ENCODE data around the gene CAB39L.

CAB39L gene

DNA sequence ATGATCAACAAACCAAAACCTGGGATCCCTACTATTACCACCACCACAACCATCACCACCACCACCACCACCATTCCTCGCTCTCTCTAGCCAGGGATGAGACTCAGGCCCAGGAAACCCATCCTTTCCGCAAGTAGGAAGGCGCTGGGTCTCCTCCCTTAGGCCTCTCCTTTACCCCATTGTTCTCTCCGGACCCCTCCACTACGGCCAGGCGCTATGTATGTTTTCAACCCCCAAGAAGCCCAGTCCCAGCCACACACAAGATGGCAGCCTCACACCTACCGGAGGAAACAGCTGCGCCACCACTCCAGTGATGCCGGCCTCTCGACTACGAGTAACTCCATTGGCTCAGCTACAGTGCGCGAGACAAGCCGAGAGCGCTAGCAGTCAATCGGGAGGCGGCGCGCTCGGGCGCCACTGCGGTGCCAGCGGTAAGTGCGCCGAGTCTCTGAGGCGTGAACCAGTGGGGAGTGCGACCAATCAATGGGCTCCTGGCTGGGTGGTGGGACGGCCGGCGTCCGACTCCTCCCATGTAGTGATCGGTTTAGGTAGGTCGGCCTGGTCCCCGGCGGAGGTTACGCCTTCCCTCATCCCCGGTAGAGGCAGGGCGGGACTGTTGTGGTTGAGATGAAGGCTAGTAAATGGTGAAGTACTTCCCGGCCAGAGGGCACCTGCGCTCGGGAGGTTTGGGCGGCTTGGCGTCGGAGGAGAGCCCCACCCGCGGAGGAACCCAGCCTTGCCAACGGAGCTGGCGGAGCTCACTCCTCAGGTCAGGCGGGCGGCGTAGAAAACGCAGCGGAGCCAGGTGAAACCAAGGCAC is at the start of gene CAB39L, which contains the start of gene SETDB2:
Gene CAB39L, minus strand, starts transcription at position 361 of the 820 bp plus-strand sequence. CDS start 61,154 bp downstream, outside the sequence.
Gene SETDB2, plus strand, starts transcription at position 571 of the 820 bp plus-strand sequence. CDS start 7,620 bp downstream, outside the sequence.
- H3K4me1 ChIP-seq (ENCODE audit: control insufficient read depth, insufficient read depth, low read length): peaks cover 14% of the 10 kb centered on the region
- peak; percentile 99 for DNase-seq (ENCODE audit: low read depth)
- H3K27me3 ChIP-seq (replicated peaks; ENCODE audit: control insufficient read depth, insufficient read depth, low read length): no peaks in the 10 kb centered on the region
- no peaks in the 10 kb centered on the region for H3K36me3 ChIP-seq (ENCODE audit: control insufficient read depth, insufficient read depth, low read length, severe bottlenecking)
- peak within 1 kb of the TSS; percentile 96 for H3K4me3 ChIP-seq (ENCODE audit: low read length)
- peak within 1 kb of the TSS; percentile 88 for H3K9ac ChIP-seq (ENCODE audit: low read length)
- H3K9me3 ChIP-seq (ENCODE audit: control insufficient read depth, low read length): no peaks in the 10 kb centered on the region

DNA sequence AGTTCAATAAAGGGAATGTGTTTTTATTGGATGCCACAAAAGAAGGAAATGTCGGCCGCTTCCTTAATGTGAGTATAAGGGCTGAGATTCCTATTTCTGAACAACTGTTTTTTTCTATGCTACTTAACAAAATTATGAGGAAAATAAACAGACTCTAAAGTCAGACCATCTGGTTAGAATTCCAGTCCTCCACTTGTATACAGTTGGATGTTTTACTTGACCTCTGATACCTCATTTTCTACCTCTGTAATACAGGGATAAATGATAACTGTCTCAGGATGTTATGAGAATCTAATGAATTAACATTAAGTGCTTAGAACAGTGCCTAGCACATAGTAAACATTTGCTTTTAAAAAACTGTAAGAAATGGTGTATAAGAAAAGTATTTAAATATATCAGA is 44.7 kb upstream of the CAB39L start:
- Histone ChIP-seq H3K4me1 (ENCODE audit: control insufficient read depth, insufficient read depth, low read length) (no peaks in the 10 kb centered on the region), H3K36me3 (ENCODE audit: control insufficient read depth, insufficient read depth, low read length, severe bottlenecking) (peaks cover 15% of the 10 kb centered on the region), H3K9ac (ENCODE audit: low read length) (no peak overlapping the region), H3K27me3 (replicated peaks; ENCODE audit: control insufficient read depth, insufficient read depth, low read length) (no peaks in the 10 kb centered on the region), H3K9me3 (ENCODE audit: control insufficient read depth, low read length) (no peaks in the 10 kb centered on the region), H3K4me3 (ENCODE audit: low read length) (no peak overlapping the region)
- DNase-seq (ENCODE audit: low read depth): no peak

DNA sequence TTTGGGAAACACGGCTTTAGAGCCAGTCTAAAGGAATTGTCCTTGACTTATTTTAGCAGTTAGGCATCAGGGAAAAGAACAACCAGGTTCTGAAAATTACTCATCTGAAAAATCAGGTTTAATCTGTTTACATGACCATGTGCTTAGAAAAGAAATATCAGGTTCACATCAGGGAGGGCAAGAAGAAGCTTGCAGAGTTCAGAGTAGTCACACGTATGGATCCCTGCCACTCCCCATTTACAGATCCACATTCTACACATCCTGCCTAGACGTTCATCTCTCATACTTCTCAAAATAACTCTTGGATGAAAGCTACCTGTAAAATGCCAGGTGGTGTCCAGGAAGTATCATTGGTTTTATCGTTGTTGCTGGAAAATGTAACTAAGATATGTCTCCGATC is 37.9 kb upstream of the CAB39L start:
- H3K4me1 ChIP-seq (ENCODE audit: control insufficient read depth, insufficient read depth, low read length): no peaks in the 10 kb centered on the region
- DNase-seq (ENCODE audit: low read depth): no peak
- no peak overlapping the region for H3K4me3 ChIP-seq (ENCODE audit: low read length)
- no peak overlapping the region for H3K9ac ChIP-seq (ENCODE audit: low read length)
- no peaks in the 10 kb centered on the region for H3K27me3 ChIP-seq (replicated peaks; ENCODE audit: control insufficient read depth, insufficient read depth, low read length)
- peaks cover 32% of the 10 kb centered on the region for H3K36me3 ChIP-seq (ENCODE audit: control insufficient read depth, insufficient read depth, low read length, severe bottlenecking)
- H3K9me3 ChIP-seq (ENCODE audit: control insufficient read depth, low read length): no peaks in the 10 kb centered on the region

DNA sequence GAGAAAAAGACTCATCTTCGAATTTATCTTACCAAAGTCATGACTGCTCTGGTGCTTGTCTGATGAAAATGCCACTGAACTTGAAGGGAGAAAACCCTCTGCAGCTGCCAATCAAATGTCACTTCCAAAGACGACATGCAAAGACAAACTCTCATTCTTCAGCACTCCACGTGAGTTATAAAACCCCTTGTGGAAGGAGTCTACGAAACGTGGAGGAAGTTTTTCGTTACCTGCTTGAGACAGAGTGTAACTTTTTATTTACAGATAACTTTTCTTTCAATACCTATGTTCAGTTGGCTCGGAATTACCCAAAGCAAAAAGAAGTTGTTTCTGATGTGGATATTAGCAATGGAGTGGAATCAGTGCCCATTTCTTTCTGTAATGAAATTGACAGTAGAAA is 32.7 kb upstream of the CAB39L start:
- no peak overlapping the region for H3K9ac ChIP-seq (ENCODE audit: low read length)

GRCh38 chr13:49472186-49472585 is 28.3 kb upstream of the CAB39L start:
- Histone ChIP-seq H3K4me1 (ENCODE audit: control insufficient read depth, insufficient read depth, low read length) (peaks cover 2% of the 10 kb centered on the region), H3K27me3 (replicated peaks; ENCODE audit: control insufficient read depth, insufficient read depth, low read length) (no peaks in the 10 kb centered on the region), H3K9me3 (ENCODE audit: control insufficient read depth, low read length) (no peaks in the 10 kb centered on the region), H3K4me3 (ENCODE audit: low read length) (no peak overlapping the region), H3K36me3 (ENCODE audit: control insufficient read depth, insufficient read depth, low read length, severe bottlenecking) (peaks cover 37% of the 10 kb centered on the region), H3K9ac (ENCODE audit: low read length) (no peak overlapping the region)
- DNase-seq (ENCODE audit: low read depth): no peak

More for the DNA sequence above, 32.7 kb upstream of the CAB39L start:
- Histone ChIP-seq H3K4me1 (ENCODE audit: control insufficient read depth, insufficient read depth, low read length) (peaks cover 2% of the 10 kb centered on the region), H3K36me3 (ENCODE audit: control insufficient read depth, insufficient read depth, low read length, severe bottlenecking) (peaks cover 50% of the 10 kb centered on the region), H3K9me3 (ENCODE audit: control insufficient read depth, low read length) (no peaks in the 10 kb centered on the region), H3K4me3 (ENCODE audit: low read length) (no peak overlapping the region), H3K27me3 (replicated peaks; ENCODE audit: control insufficient read depth, insufficient read depth, low read length) (no peaks in the 10 kb centered on the region)
- no peak for DNase-seq (ENCODE audit: low read depth)

GRCh38 chr13:49466292-49466838 is 22.5 kb upstream of the CAB39L start:
- peaks cover 29% of the 10 kb centered on the region for H3K36me3 ChIP-seq (ENCODE audit: control insufficient read depth, insufficient read depth, low read length, severe bottlenecking)
- H3K4me3 ChIP-seq (ENCODE audit: low read length): no peak overlapping the region
- DNase-seq (ENCODE audit: low read depth): no peak
- H3K9ac ChIP-seq (ENCODE audit: low read length): no peak overlapping the region
- peaks cover 11% of the 10 kb centered on the region for H3K4me1 ChIP-seq (ENCODE audit: control insufficient read depth, insufficient read depth, low read length)
- H3K27me3 ChIP-seq (replicated peaks; ENCODE audit: control insufficient read depth, insufficient read depth, low read length): no peaks in the 10 kb centered on the region
- peaks cover 13% of the 10 kb centered on the region for H3K9me3 ChIP-seq (ENCODE audit: control insufficient read depth, low read length)

DNA sequence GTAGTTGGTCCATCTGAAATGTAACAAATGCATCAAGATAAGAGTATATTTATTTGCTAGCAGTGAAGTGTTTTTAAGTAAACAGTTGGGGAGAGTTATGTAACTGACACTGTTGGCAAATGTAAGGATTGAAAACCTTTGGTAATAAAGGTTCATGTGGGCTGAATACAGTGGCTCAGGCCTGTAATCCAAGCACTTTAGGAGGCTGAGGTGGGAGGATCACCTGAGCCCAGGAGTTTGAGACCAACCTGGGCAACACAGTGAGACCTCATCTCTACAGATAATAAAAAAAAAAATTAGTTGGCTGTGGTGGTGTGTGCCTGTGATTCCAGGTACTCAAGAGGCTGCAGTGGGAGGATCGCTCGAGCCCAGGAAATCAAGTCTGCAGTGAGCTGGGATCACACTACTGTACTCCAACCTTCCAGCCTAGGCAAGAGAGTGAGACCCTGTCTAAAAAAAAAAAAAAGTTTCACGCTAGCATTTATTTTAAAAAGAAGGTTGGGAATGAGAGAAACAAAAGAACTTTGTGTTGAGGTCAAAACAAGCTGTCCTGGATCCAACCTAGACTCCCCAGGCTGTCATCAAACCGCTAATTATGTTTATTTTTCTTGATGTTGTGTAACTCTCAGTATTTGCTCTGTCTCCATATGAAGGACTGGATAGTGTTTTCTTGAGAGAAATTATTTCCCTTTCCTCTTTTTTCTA is 20.9 kb upstream of the CAB39L start:
- Histone ChIP-seq H3K9ac (ENCODE audit: low read length) (no peak overlapping the region), H3K4me1 (ENCODE audit: control insufficient read depth, insufficient read depth, low read length) (peaks cover 11% of the 10 kb centered on the region), H3K36me3 (ENCODE audit: control insufficient read depth, insufficient read depth, low read length, severe bottlenecking) (peaks cover 28% of the 10 kb centered on the region), H3K27me3 (replicated peaks; ENCODE audit: control insufficient read depth, insufficient read depth, low read length) (no peaks in the 10 kb centered on the region), H3K9me3 (ENCODE audit: control insufficient read depth, low read length) (peaks cover 13% of the 10 kb centered on the region), H3K4me3 (ENCODE audit: low read length) (peak overlapping the region; percentile 42)
- DNase-seq (ENCODE audit: low read depth): peak; percentile 66

DNA sequence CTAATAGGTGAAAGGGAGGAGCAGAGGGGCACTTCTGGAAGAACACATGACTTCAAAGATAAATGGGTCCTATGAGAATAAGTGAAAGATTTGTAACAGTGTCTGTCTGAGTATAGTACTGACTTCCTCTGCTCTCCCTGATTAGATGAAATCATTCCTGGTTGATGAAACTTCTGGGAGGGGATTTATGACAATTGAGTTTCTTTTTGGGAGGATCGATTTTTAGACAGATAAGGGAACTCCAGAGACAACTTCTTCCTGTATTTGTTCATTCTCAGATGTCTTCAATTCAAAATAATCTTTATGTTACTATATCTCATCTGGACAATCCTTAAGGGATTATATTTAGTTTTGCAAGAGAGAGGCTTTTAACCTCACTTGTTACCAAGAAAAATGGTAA is 20.2 kb upstream of the CAB39L start:
- Histone ChIP-seq H3K9ac (ENCODE audit: low read length) (no peak overlapping the region), H3K4me3 (ENCODE audit: low read length) (peak overlapping the region; percentile 42), H3K4me1 (ENCODE audit: control insufficient read depth, insufficient read depth, low read length) (peaks cover 11% of the 10 kb centered on the region), H3K36me3 (ENCODE audit: control insufficient read depth, insufficient read depth, low read length, severe bottlenecking) (peaks cover 24% of the 10 kb centered on the region), H3K27me3 (replicated peaks; ENCODE audit: control insufficient read depth, insufficient read depth, low read length) (no peaks in the 10 kb centered on the region), H3K9me3 (ENCODE audit: control insufficient read depth, low read length) (peaks cover 13% of the 10 kb centered on the region)
- DNase-seq (ENCODE audit: low read depth): peak; percentile 50

DNA sequence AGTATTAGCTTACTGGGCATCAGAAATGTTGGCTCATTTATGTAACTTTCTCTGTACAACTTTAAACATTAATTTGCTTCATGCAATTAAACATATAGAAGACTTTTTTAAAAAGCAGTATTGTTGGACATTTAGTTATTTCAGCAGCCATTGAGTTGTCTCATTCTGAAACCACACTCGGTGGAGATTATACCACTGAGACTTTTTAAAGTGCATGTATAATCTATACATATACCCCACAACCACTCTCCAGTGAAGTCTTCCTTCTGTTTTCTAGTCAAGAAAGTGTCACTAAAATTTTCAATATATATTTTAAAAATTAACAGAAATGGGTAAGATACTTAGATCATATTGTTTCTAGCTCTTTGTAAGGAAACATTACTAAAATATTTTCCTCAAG is 15.7 kb upstream of the CAB39L start:
- Histone ChIP-seq H3K9ac (ENCODE audit: low read length) (no peak overlapping the region), H3K9me3 (ENCODE audit: control insufficient read depth, low read length) (peaks cover 13% of the 10 kb centered on the region), H3K27me3 (replicated peaks; ENCODE audit: control insufficient read depth, insufficient read depth, low read length) (no peaks in the 10 kb centered on the region), H3K4me3 (ENCODE audit: low read length) (no peak overlapping the region), H3K36me3 (ENCODE audit: control insufficient read depth, insufficient read depth, low read length, severe bottlenecking) (peaks cover 19% of the 10 kb centered on the region), H3K4me1 (ENCODE audit: control insufficient read depth, insufficient read depth, low read length) (peaks cover 17% of the 10 kb centered on the region)
- DNase-seq (ENCODE audit: low read depth): no peak

- Histone ChIP-seq H3K9me3 (ENCODE audit: control insufficient read depth, low read length) (no peaks in the 10 kb centered on the region), H3K4me1 (ENCODE audit: control insufficient read depth, insufficient read depth, low read length) (peaks cover 18% of the 10 kb centered on the region), H3K36me3 (ENCODE audit: control insufficient read depth, insufficient read depth, low read length, severe bottlenecking) (peaks cover 10% of the 10 kb centered on the region), H3K27me3 (replicated peaks; ENCODE audit: control insufficient read depth, insufficient read depth, low read length) (no peaks in the 10 kb centered on the region), H3K9ac (ENCODE audit: low read length) (no peak overlapping the region), H3K4me3 (ENCODE audit: low read length) (no peak overlapping the region)
- DNase-seq (ENCODE audit: low read depth): no peak
Observed at GRCh38 chr13:49457221-49457620, 13.4 kb upstream of the CAB39L start.

DNA sequence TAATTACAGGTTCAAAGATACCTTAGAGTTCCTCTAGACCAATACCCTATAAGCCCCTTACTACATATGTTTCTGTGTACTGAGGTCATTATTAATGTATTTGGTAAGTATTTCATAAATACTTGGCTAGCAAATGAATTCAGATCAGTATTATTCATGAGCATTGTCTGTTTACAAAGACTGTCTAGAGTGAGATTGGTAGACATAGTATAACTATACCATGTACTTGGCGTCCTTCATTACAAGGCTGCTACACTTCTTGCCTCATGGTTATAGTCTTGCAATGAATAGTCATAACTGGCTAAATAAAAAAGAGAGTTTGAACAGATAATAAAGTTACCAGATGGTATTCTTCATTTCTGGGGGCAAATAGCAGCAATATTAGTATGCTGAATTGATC is 12.3 kb upstream of the CAB39L start:
- Histone ChIP-seq H3K36me3 (ENCODE audit: control insufficient read depth, insufficient read depth, low read length, severe bottlenecking) (no peaks in the 10 kb centered on the region), H3K4me1 (ENCODE audit: control insufficient read depth, insufficient read depth, low read length) (peaks cover 18% of the 10 kb centered on the region), H3K9ac (ENCODE audit: low read length) (no peak overlapping the region)

More for the DNA sequence above, 12.3 kb upstream of the CAB39L start:
- no peak overlapping the region for H3K4me3 ChIP-seq (ENCODE audit: low read length)
- H3K9me3 ChIP-seq (ENCODE audit: control insufficient read depth, low read length): no peaks in the 10 kb centered on the region
- DNase-seq (ENCODE audit: low read depth): no peak
- no peaks in the 10 kb centered on the region for H3K27me3 ChIP-seq (replicated peaks; ENCODE audit: control insufficient read depth, insufficient read depth, low read length)
